ENCODE results near the gene REST. TPM values are rescaled to one million over a fixed set of nuclear protein-coding genes. Genes with fewer than 3 reads are reported as not detected.

REST gene
- total RNA-seq, 3 donors from 2014 or later (not counting 1 experiment from before 2014, with no cell fraction given), result 52.1 to 71.3 (median 67.6) TPM

GRCh38 chr4:56908206-56909085 is 746 bp downstream of the REST start:
- Mint-ChIP-seq H3K4me1 (peaks cover 32 to 40% of the 10 kb centered on the region in 2 donors), H3K4me3 (peak overlapping the region; percentile 95), H3K27ac (peak overlapping the region; percentile 92 to 93), H3K9me3 (no peaks in the 10 kb centered on the region), H3K27me3 (ENCODE audit: low read depth in 2 of 2) (no peaks in the 10 kb centered on the region), H3K36me3 (no peaks in the 10 kb centered on the region)
- TF ChIP-seq CTCF (IDR thresholded peaks at IDR 0.05), result no peak
- DNase-seq, result peak; percentile 65 to 83
- H3K4me3 ChIP-seq (ENCODE audit: low read length), result peak overlapping the region; percentile 95
- intact Hi-C loops (cut with micrococcal nuclease), result loop anchor here (1.0 to 10.0 kb wide), 5 partner anchors 71 to 1361 kb away; partner anchors contain the start of genes CLOCK, EXOC1, PAICS and PPAT
- H3K27me3 ChIP-seq (ENCODE audit: control insufficient read depth, insufficient read depth, low read length), result no peaks in the 10 kb centered on the region
- peaks cover 2% of the 10 kb centered on the region for H3K36me3 ChIP-seq (ENCODE audit: control insufficient read depth, insufficient read depth, low read length)
- WGBS (ENCODE audit: insufficient coverage), result under 1% methylated on average over 110 of the region's 110 CpGs
- peaks cover 26% of the 10 kb centered on the region for H3K4me1 ChIP-seq (ENCODE audit: control insufficient read depth, insufficient read depth, low read length)
- H3K9me3 ChIP-seq (ENCODE audit: control insufficient read depth, insufficient read depth, low read length), result no peaks in the 10 kb centered on the region
- H3K27ac ChIP-seq (ENCODE audit: low read length), result peak overlapping the region; percentile 87
- peak; percentile 59 to 74 (median 68) for ATAC-seq

- H3K4me1 Mint-ChIP-seq, result peaks cover 32 to 40% of the 10 kb centered on the region in 2 donors
- peaks cover 28% of the 10 kb centered on the region for H3K4me1 ChIP-seq (ENCODE audit: control insufficient read depth, insufficient read depth, low read length)
- H3K36me3 ChIP-seq (ENCODE audit: control insufficient read depth, insufficient read depth, low read length), result peaks cover 2% of the 10 kb centered on the region
- H3K27me3 Mint-ChIP-seq (ENCODE audit: low read depth in 2 of 2), result no peaks in the 10 kb centered on the region
- H3K4me3 ChIP-seq (ENCODE audit: low read length), result peak overlapping the region; percentile 95
- no peaks in the 10 kb centered on the region for H3K27me3 ChIP-seq (ENCODE audit: control insufficient read depth, insufficient read depth, low read length)
- H3K27ac ChIP-seq (ENCODE audit: low read length), result peak overlapping the region; percentile 87
- WGBS (ENCODE audit: insufficient coverage), result under 1% methylated on average over 38 of the region's 41 CpGs
- no peaks in the 10 kb centered on the region for H3K36me3 Mint-ChIP-seq
- intact Hi-C loops (cut with micrococcal nuclease), result loop anchor here (1.0 to 10.0 kb wide), 5 partner anchors 70 to 1362 kb away; partner anchors contain the start of genes CLOCK, EXOC1, PAICS and PPAT
- no peaks in the 10 kb centered on the region for H3K9me3 Mint-ChIP-seq
- no peaks in the 10 kb centered on the region for H3K9me3 ChIP-seq (ENCODE audit: control insufficient read depth, insufficient read depth, low read length)
- ATAC-seq, result peak; percentile 8 to 31 (median 22)
- DNase-seq, result peak in 1 of 2 donors; percentile 74
- peak overlapping the region; percentile 91 to 92 for H3K27ac Mint-ChIP-seq
- H3K4me3 Mint-ChIP-seq, result peak overlapping the region; percentile 95
- no peak for TF ChIP-seq CTCF (IDR thresholded peaks at IDR 0.05)
These were observed 1.6 kb downstream of the REST start for GRCh38 chr4:56909086-56909894.

- ATAC-seq, result no peak
- Mint-ChIP-seq H3K27me3 (ENCODE audit: low read depth in 2 of 2) (no peaks in the 10 kb centered on the region), H3K9me3 (no peaks in the 10 kb centered on the region), H3K4me3 (peak overlapping the region; percentile 95), H3K27ac (peak overlapping the region; percentile 91 to 92), H3K4me1 (peaks cover 34 to 40% of the 10 kb centered on the region in 2 donors), H3K36me3 (no peaks in the 10 kb centered on the region)
- no peak overlapping the region for H3K4me3 ChIP-seq (ENCODE audit: low read length)
- no peak for DNase-seq
- H3K9me3 ChIP-seq (ENCODE audit: control insufficient read depth, insufficient read depth, low read length), result no peaks in the 10 kb centered on the region
- TF ChIP-seq CTCF (IDR thresholded peaks at IDR 0.05), result no peak
- H3K36me3 ChIP-seq (ENCODE audit: control insufficient read depth, insufficient read depth, low read length), result peaks cover 2% of the 10 kb centered on the region
- no peaks in the 10 kb centered on the region for H3K27me3 ChIP-seq (ENCODE audit: control insufficient read depth, insufficient read depth, low read length)
- WGBS (ENCODE audit: insufficient coverage), result 73% methylated on average over 6 of the region's 6 CpGs
- H3K4me1 ChIP-seq (ENCODE audit: control insufficient read depth, insufficient read depth, low read length), result peaks cover 37% of the 10 kb centered on the region
- H3K27ac ChIP-seq (ENCODE audit: low read length), result peak overlapping the region; percentile 87
- intact Hi-C loops (cut with micrococcal nuclease), result no loop called here
These were observed 2.7 kb downstream of the REST start for GRCh38 chr4:56910172-56910967.
